Measurements from ENCODE around the gene KCNAB2.

KCNAB2 gene

DNA sequence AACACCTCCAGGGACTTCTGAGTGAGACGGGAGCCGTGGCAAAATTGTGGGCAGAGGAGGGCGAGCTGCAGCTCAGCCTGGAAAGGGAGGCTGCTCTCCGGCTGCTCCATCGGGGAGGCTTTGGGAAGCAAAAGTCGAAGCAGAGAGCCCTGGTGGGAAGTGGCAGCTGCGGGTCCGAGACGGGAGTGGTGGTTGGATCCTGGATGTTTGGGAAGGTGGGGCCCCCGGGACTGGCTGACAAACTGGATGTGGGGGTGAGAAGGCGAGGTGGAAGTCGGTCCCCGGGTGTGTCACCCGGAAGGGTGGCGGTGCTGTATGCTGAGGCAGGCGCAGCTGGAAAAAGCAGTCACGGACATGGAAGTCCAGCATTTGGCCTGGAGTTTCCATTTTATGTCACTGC, 52.1 kb downstream of the KCNAB2 start:
- no peak for DNase-seq (ENCODE audit: low spot score)

- DNase-seq (ENCODE audit: low spot score), result peak; percentile 93
Observed at GRCh38 chr1:6098303-6099215, 52.9 kb downstream of the KCNAB2 start.

DNA sequence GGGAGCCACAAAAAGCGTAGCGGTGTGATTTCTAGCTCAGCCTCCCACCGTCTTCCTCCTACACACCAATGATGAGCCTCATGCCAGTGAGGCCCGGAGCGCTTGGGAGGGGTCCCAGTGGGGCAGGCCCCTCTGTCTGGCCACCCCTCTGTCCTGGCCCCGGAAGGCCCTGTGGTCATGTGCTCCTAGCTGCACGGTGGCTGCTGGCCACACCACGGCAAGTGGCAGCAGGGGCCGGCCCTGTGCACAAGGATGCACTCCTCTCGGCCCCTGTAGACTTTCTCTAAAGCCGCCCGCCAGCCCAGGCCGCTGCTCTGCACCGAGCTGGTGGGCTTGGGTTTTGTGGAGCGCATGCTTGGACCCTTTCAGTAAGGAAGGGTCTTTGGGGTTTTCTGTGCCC, 53.6 kb downstream of the KCNAB2 start:
- no peak for DNase-seq (ENCODE audit: low spot score)

- DNase-seq (ENCODE audit: low spot score), result no peak
Observed at GRCh38 chr1:6099787-6100765, 54.4 kb downstream of the KCNAB2 start.

DNA sequence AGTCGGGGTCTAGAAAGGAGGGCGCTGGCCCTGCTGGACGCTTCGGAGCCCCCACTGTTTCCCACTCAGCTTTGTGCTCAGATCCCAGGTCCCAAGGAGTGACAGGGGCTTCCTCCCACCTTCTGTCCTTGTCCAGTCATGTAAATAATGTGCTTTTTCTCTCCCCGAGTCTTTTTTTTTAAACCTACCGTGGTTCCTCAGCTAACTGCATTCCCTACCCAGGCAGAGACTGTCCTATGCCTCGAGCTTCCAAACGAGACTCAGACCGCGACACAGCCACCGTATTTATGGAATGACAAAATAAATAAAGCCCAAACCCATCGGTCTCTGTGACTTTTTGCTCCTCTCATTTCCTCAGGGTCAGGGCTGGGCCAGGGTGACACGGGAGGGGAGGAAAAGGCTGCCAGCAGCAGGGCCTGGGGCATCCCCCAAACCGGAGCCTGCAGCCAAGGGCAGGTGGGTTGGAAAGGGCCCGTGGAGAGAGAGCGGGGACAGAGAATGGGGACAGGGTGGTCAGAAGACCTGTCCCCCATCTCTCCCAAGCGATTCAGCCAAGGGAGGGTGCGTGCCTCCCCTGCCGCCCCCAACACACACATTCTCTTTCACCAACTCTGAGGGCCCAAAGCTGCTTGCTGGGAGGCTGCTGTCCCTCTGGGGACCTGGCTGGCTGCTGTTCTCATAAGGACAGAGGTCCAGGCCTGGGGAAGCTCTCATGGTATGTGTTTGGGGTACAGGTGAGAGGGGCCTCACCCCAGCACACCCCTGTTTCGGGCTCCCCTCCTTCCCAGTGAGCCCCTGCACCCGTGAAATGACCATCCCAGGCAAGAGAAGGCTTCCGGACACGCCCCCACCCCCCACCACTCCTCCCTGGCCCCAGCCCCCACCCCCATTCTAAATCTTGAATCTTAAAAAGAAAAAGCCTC, 55.4 kb downstream of the KCNAB2 start:
- DNase-seq (ENCODE audit: low spot score), result no peak

DNA sequence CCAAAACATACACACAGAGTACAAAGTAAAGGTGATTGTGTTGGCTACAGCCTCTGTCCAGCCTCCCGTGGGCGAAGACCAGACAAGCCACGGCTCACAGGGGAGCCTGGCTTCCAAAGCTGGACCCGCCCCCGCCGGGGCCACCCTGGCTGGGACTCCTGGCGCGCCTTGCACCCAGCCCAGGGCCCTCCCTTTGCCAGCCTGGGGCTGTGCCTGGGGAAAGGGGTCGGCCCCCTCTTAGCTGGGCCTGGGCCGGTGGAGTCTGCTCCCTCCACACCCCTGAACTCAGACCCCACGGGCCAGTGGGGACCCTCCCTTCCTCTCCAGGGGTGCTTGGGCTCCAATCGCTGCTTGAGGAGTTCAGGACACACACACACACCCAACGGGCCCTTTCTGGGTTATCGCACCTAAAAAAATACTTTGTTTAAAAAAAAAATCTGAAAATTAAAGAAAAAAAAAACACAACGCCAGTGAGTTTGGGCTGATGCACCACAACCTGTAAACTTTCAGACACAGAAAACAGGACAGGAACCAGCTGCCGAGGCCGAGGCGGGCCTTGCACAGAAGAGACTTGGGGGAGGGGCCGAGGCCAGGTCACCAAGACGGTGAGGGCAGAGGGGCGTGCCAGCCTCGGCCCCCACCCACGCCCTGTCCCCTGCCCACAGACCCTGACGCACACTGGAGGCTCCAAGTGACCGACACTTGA, 56.3 kb downstream of the KCNAB2 start:
- DNase-seq (ENCODE audit: low spot score), result no peak

DNA sequence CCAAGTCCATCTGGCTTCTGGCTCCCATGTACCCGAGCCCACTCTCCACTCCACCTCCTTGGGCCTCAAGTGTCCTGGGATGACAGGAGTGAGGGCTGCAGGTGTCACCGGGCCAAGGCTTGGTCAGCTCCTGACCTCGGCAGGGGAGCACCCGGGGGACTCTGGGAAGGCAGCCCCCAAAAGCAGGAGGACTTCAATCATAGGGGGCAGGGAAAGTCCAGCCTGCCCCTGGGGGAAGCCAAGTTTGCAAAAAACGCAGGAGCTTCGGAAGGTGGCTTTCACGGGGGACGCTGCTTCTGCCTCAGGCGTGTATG, 56.8 kb downstream of the KCNAB2 start:
- DNase-seq (ENCODE audit: low spot score), result no peak

DNA sequence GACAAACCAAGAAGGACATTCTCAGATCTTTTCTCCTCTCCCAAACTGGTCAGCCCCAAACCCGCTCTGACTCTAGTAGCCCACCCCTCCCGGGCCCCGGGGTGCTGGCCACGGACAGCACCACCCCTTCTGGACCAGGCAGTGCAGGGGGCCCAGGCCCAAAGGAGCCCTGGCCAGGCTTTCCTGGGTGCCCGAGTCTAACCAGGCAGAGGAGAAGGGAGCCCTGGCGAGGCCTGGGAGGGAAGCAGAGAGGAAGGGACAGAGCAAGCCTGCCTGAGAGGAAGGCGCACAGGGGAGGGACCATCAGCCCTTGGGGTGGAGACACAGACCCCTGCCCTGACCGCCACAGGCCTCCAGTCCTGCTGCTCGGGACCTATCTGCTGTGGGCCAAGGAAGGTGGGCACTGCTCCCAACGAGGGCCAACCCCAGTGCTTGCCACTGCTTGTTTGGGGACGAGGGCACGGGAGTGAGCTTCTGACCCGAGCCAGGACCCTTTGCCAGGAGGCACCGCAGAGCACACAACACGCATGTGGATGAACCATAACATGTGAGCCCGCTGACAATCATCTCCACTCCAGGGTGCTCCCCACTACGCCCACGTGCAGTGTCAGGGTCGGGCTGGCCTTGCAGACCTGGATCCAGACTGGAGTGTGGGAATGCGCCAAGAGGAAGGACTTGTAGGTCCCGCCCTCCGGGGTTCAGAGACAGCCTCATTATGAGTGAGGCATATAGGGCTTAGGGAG, 57.6 kb downstream of the KCNAB2 start:
- DNase-seq (ENCODE audit: low spot score), result no peak

GRCh38 chr1:6103854-6104530, 58.3 kb downstream of the KCNAB2 start:
- no peak for DNase-seq (ENCODE audit: low spot score)

GRCh38 chr1:6104631-6105030, 58.9 kb downstream of the KCNAB2 start:
- DNase-seq (ENCODE audit: low spot score), result no peak

DNA sequence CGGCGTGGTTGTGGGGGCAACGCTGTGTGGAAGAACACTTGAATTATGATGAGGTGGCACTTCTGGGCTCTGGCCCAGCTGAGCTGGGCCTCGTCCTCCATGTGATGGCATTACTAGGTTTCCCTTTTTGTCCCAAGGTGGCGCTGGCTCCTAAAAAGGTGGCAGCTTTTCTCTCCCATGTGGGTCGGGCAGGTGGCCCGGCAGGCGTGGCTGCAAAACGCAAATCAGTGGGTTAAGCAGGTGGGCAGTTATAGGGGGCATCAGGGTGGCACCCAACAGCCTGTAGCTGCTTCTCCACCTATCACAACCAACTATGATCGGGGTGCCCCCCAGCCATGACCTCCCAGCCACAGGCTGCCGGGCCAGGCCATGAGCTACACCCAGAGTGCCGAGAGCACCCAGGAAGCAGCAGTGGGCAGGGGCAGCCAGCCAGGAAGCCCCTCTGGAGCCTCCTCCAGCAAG, 59.6 kb downstream of the KCNAB2 start:
- no peak for DNase-seq (ENCODE audit: low spot score)

- DNase-seq (ENCODE audit: low spot score), result no peak
Observed at GRCh38 chr1:6105763-6106162, 60.1 kb downstream of the KCNAB2 start.

DNA sequence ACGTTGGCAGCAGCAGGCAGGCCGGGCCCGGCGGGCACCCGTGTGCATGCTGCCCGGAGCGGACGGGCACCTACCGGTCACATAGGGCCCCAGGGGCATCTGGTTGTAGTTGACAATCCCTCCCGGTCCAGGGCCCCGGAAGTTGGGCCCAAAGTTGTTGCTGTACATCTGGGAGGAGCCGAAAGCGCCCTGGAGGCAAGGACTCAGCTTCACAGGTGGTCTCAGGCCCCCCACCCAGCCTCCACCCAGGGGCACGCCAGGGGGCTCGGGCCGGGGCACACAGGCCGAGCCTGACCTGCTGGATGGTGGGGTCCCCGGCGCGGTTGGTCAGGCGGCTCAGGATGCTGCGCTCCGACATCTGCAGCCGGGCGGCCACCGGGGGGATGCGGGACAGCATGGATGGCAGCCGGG, 60.6 kb downstream of the KCNAB2 start:
- DNase-seq (ENCODE audit: low spot score), result no peak

DNA sequence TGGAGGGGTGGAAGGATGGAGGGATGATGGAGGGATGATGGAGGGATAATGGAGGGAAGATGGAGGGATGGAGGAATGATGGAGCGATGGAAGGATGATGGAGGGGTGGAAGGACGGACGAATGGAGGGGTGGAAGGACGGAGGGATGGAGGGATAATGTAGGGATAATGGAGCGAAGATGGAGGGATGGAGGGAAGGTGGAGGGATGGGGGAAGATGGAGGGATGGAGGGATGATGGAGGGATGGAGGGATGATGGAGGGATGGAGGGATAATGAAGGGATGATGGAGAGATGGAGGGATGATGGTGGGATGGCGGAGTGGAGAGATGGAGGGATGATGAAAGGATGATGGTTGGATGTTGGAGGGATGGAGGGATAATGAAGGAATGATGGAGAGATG, 61.3 kb downstream of the KCNAB2 start:
- no peak for DNase-seq (ENCODE audit: low spot score)

DNA sequence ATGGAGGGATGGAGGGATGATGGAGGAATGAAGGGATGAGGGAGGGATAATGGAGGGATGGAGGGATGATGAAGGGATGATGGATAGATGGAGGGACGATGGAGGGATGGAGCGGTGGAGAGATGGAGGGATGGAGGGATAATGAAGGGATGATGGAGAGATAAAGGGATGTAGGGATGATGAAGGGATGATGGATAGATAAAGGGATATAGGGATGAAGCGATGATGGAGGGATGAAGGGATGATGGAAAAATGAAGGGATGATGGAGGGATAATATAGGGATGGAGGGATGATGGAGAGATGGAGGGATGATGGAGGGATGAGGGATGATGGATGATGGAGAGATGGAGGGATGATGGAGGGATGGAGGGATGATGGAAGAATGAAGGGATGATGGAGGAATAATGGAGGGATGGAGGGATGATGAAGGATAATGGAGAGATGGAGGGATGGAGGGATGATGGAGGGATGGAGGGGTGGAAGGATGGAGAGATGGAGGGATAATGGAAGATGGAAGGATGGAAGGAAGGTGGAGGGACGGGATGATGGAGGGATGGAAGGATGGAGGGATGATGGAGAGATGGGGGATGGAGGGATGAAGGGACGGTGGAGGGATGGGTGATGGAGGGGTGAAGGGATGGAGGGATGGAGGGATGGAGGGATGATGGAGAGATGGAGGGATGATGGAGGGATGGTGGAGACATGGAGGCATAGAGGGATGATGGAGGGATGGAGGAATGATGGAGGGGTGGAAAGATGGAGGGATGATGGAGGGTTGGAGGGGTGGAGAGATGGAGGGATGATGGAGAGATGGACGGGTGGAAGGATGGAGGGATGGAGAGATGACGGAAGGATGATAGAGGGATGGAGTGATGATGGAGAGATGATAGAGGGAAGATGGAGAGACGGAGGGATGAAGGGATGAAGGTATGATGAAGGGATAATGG, 62.0 kb downstream of the KCNAB2 start:
- DNase-seq (ENCODE audit: low spot score), result no peak

DNA sequence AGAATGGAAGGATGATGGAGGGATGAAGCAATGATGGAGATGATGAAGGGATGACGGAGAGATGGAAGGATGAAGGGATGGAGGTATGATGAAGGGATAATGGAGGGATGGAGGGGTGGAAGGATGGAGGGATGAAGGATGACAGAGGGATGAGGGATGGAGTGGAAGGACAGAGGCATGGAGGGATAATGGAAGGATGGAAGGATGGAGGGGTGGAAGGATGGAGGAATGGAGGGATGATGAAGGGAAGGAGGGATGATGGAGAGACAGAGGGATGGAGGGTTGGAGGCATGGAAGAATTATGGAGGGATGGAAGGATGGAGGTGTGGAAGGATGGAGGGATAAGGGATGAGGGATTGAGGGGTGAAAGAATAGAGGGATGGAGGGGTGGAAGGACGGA, 62.8 kb downstream of the KCNAB2 start:
- no peak for DNase-seq (ENCODE audit: low spot score)

- peak; percentile 82 for DNase-seq (ENCODE audit: low spot score)
Observed at GRCh38 chr1:6108937-6109614, 63.4 kb downstream of the KCNAB2 start.

- DNase-seq (ENCODE audit: low spot score), result no peak
Observed at GRCh38 chr1:6109688-6110087, 64.0 kb downstream of the KCNAB2 start.
